NB4 (cell line): ENCODE data around the gene XYLT1.
A peak's percentile ranks its signal among the peaks of the same experiment; 100 is the strongest.

Source experiments
- DNase-seq: peaks from one replicate; pipeline ENCODE4 v3.0.0; 2010; ENCODE audit warnings: low read depth
- H3K4me3 ChIP-seq: one replicate; pipeline ENCODE4 v1.5.1; 2011; ENCODE audit warnings: mild to moderate bottlenecking, low read depth, low read length, moderate library complexity
- CTCF ChIP-seq: IDR thresholded peaks from one replicate; pipeline ENCODE4 v1.5.1; 2012; ENCODE audit warnings: low read depth, low read length
- MAX ChIP-seq: IDR thresholded peaks from 2 replicates; pipeline ENCODE4 v1.6.1; 2011; ENCODE audit warnings: low read depth, low read length
- MYC ChIP-seq: IDR thresholded peaks from 2 replicates; pipeline ENCODE4 v1.6.1; 2011; ENCODE audit warnings: low read depth, low read length
- POLR2A ChIP-seq: IDR thresholded peaks from 2 replicates; pipeline ENCODE4 v1.6.1; 2011; ENCODE audit warnings: mild to moderate bottlenecking; ENCODE audit not compliant: insufficient read length; ENCODE audit errors: extremely low read depth

Gene XYLT1

DNA sequence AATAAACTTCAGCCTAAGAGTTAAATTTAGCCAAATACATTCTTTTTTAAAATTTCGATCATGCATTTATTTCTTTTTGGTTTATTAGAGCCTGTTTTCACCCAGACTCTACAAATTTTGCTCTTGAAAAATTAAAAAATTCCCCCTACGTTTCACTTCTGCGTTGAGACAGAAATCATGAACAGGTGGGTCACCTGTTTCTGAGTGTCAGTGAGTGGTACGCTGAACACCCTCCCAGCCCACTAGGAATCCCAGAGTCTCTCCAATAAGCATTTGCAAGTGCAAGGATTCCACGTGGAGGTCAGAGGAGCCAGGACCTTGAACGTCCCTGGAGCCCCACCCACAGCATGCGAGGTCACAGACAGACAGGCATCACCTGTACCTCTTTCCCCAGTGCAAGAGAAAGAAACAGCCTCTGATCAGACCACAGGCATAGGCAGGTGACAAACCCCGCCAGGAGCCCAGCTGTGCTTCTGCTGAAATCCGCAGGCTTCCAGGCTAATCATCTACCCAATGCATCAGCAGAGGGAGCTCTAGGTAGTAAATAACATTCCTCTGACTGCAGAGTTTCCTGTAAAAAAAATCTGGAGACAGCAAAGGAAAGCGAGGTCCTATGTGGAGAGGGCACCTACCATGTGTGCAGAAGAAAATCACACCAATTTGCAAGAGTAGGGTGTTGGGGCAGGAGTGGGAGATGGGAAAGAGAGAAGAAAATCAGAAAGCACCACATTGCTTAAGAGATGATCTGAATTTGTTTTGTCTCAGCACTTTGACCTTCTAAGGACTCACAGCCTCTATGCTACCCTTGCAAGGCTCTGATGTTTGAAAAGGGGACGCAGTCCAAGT lies 5.9 kb upstream of the XYLT1 start:
- H3K4me3 ChIP-seq = no peak overlapping the region
- DNase-seq = peak; percentile 57
- no peak for TF ChIP-seq MAX
- TF ChIP-seq CTCF = peak; percentile 49

DNA sequence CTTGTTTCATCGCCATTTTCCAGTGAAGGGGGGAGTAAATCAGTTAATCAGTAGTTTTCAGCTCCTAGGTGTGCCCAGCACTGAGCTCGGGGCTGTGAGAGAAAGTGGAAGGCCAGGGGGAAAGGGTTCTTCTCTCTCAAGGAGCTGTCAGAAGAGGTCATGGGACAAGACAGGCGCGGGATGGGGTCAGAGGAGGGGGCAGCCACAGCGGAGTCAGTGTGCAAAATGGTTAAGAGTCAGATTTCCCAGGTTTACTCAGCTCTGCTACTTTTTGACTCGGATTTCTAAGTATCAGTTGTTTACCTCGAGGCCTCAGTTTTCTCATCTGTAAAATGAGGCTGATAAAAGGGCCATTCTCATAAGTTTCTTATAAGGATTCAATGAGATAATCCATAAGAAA lies 4.3 kb upstream of the XYLT1 start:
- H3K4me3 ChIP-seq = peak overlapping the region; percentile 35
- no peak for DNase-seq
- no peak for TF ChIP-seq POLR2A
- TF ChIP-seq CTCF = no peak
- no peak for TF ChIP-seq MYC
- TF ChIP-seq MAX = no peak

GRCh38 chr16:17474572-17474971 lies 3.8 kb upstream of the XYLT1 start:
- peak; percentile 65 for DNase-seq

GRCh38 chr16:17474037-17474436 lies 3.3 kb upstream of the XYLT1 start:
- H3K4me3 ChIP-seq = peak overlapping the region; percentile 35
- DNase-seq = peak; percentile 96
- TF ChIP-seq CTCF (peak; percentile 26), MAX (no peak)

More at GRCh38 chr16:17474572-17474971, 3.8 kb upstream of the XYLT1 start:
- H3K4me3 ChIP-seq = peak overlapping the region; percentile 35
- TF ChIP-seq CTCF (no peak), MAX (no peak), POLR2A (no peak), MYC (no peak)

- H3K4me3 ChIP-seq = no peak overlapping the region
- no peak for DNase-seq
- no peak for TF ChIP-seq MAX
- TF ChIP-seq CTCF = no peak
- TF ChIP-seq MYC = no peak
- no peak for TF ChIP-seq POLR2A
Observed at GRCh38 chr16:17471719-17472461, 1.1 kb upstream of the XYLT1 start.
